ENCODE data around the gene GSTM2.

Gene GSTM2

DNA sequence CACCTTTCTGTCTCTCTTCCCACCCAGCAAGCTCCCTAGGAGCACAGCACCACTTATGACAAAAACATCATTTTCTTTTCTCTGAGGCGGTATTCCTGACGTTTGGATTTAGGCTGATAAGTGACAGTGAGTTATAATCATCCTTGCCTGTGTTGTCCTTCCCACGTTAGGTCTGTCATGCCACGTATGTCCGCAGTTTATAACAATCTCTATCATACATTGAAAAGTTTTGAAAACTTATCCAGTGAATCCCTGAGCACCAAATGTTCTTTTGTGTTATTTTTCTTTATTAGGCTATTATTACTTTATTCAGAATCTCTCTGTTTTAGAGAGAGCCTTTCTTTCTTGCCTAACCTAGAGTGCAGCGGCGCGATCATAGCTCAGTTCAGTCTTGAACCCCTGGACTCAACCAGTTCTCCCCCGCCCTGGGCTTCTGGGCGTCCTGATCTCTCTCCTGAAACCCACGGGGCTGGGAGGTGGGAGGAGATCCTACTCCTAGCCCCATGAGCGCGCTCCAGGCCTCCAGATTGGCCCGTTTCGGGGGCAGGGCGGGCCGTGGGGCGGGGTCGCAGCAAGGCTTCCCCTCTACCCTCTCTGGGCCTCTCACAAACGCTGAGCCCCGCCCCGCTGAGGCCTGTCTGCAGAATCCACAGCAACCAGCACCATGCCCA lies at the start of gene GSTM2:
Gene GSTM2 (plus strand): TSS at position 606 of the 671 bp plus-strand sequence. CDS start 59 bp downstream, at position 665.
- peak; percentile 70 for DNase-seq (ENCODE audit: low read depth)

DNA sequence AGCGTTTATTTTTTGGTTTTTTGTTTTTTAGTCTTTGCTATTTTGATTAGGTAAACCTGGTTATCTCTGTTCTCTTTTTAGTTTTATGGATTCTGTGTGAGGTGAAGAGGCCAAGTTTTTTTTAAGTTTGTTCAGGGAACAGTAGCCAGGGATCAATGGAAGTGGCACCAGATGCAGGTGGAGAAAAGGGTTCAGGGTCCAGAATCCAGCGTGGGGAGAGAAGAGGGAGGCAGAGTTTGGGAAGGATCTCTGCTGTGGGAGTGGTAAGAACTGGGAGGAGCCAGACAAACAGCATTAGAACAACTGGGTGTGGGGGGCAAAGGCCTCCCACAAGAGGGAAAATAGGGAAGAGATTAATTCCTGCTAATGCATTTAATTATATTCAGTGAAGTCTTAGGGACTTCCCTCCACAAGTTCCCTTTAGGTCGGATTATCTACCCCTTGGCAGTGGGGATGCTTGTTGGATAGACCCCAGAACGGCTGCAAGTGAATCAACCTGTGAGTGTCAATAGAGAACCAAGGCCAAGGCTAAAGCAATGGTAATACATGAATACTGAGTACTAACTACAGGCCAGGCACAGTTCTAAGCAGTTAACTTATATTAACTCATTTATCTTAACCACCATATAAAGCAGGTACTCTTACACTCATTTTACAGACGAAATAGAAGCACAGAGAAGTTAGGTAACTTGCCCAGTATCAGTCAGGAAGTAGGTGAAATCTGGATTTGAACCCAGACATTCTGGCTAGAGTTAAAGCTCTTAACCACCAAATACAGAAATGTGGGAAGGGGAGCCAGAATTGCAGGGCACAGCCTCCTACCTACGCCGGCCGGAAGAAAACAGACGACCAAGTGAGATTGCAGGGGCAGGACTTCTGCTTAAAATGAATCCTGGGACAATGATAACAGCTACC lies 48.9 kb upstream of the GSTM2 start:
- DNase-seq (ENCODE audit: low read depth), result no peak

DNA sequence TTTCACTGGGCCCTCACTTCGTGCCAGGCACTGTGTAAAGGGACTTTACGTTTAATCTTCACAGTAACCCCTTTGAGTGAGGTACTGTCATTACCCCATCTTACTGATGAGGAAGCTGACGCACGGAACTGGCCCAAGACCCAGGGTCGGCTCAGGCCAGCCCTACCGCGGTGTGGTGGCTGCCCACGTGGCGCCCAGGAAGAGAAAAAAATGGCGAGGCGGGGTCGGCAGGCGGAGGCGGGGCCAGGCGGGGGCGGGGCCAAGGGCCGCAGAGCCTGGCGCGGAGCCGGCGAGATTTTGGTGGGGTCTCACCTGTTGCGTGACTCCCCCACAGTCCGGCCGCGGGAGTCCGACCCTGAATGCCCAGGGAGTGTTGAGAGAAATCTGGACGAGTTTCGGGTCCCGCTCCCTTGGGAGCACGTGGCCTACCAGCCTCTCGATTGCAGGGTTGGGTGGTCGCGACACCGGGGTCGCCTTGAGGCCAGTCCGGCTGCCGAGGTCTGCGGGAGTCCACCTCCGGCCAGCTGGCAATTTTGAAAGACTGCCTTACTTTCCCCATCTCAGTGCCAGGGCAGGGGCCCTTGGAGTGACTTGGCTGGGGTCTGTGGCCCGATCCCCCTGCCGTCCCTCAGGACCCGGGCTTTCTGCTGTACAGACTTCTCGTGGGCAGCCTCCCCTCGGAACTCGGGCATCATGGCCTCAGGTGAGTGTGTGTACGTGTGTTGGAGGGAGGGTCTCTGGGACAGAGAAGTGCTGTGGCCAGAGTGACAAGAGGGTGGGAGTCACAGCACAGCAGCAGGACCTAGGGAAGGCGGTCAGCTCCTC lies 48.1 kb upstream of the GSTM2 start, which contains the start of the genes AMPD2 and GNAT2:
Gene AMPD2 (plus strand): TSS at position 262 of the 825 bp plus-strand sequence. CDS start 1,339 bp downstream, outside the sequence.
Gene GNAT2 (minus strand): TSS at position 41 of the 825 bp plus-strand sequence. CDS start 6,746 bp downstream, outside the sequence.
- DNase-seq (ENCODE audit: low read depth), result peak; percentile 75

DNA sequence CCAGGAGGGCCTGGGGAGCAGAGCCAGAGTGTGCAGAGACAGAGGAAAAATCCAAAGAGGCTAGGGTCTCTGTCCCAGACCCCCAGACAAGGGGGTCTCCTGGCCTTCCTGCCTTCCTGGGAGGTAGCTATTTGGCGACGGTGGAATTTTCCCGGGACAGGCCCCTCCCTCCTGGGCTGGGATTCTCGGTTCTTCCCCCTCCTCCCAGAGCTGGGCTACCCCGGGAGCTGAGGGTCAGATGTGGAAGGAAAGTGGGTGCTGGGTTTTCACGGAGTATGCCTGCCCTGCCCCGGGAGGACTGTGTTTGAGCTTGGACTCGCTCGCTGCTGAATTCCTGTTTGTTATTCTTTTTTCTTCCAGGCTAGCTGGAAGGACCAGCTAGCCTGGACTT lies 47.5 kb upstream of the GSTM2 start:
- DNase-seq (ENCODE audit: low read depth), result peak; percentile 42

DNA sequence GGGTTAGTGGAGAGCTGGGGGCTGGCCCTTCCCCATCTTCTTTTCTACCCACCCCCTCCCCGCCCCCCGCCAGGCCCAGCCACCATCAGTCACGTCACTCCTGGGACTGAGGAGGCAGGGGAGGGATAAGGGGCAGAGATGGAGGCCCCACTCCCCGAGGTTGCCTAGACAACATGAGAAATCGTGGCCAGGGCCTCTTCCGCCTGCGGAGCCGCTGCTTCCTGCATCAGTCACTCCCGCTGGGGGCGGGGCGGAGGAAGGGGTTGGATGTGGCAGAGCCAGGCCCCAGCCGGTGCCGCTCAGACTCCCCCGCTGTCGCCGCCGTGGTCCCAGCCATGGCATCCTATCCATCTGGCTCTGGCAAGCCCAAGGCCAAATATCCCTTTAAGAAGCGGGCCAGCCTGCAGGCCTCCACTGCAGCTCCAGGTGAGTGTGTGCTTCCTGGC lies 47.0 kb upstream of the GSTM2 start:
- DNase-seq (ENCODE audit: low read depth), result peak; percentile 91

DNA sequence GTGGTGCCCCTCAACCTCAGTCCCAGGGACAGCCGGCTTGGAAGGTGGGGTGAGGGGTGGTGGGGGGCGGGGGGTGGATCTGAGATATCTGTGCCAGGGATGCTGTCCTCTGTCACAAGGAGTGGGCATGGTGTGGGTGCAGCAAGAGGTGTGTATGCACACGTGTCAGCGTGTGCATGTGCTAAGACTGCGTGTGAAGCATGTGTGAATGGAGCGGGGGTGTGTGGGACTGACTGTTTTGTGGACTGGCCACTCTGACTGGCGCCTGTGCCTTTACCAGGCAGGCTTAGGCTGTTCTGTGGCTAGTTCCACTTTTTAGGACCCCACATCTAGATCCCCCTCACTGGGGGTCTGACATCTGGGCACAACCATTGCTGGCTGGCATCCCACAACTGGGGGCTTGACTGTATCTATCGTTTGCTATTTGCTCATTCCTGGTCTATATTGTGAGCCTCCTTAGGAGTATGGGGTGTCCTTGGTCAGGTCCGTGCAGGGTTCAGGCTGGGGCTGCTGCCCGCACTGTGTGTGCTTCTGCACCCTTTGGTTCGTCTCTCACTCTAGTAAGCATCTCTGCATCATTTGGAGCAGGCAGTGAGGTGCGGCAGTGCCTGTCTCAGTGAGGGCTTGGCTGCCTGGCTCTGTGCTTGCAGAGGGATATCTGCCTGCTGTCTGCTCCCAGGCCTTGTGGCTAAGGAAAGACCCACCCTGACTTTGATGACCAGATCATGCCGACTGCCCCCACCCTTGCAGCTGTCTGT lies 46.3 kb upstream of the GSTM2 start:
- DNase-seq (ENCODE audit: low read depth), result no peak

DNA sequence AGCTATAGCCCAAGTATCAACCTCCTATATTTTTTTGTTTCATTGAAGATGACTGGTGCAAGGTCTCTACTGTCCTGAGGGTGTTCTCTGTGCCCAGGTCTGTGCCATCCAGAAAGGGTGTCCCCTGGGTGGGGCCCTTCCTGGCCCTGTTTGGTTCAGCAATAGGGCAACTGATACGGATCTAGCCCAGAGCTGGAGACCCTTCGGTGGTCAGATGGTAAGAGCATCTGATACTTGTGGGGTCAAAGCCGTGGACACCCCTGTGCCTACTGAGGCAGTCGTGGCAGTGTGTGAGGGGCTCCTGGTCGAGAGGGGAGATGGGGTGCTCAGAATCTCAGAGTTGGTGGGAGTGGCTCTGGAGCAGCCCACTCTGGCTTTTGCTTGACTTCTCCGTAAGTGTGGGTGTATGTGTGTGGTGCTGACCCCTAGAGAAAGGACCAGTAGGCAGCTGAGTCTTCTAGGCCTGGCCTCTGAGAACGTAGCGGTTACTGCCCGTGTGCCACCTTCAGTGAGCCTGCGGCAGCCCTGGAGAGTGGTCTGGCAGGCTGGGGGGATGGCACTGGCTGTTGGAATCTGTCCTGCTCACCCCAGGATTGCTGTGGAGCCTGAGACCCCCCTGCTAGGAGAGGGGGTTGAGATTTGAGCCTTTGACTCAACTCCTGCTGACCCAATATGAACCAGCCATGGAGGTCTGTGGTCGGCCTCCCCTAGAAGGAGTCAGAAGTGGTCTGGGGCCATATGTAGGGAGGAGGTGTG lies 45.5 kb upstream of the GSTM2 start:
- DNase-seq (ENCODE audit: low read depth), result no peak

DNA sequence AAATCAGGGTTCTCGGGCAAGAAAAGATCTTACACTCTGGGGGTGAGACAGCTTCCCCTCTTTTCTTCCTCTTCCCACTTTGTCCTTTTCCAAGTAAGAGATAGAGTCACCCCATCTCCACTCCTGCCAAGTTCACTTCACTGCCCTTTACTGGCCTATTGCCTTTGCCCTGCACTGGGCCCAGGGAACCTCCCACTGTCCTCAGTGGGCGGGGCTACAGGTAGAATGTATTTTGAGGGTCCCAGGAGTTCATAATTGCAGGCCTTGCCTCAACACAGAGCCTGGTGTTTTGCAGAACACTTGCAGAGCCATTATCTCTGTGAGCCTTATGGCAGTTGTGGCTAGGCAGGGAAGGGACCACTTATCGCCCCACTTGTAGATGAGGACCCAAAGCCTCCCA lies 45.0 kb upstream of the GSTM2 start:
- no peak for DNase-seq (ENCODE audit: low read depth)

DNA sequence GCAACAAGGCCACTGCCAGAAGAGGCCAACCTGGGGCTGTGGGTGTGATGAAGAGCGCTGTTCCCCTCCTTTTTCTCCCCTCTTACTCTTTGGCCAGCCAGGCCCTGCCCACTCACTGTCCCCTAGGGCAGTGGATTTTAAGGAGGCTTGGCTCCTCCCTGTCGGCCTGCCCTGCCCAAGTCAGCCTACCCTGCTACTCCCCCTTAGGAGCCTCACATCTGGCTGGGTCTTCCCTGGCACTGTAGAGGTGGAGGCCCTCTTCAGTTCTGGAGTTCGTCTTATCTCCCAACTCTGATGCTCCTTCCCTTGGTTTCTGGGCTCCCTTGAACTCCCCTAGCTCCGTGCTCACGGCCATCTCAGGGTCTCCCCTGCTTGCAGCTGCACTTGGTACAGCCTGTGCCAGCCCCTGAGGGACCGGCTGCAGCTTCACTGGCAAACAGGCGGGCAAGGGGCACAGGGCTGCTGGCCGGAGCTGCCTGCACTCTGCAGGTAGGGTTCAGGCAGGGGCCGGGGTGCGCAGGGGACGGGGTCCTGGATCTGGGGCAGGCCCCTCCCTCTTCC lies 44.2 kb upstream of the GSTM2 start:
- DNase-seq (ENCODE audit: low read depth), result no peak

DNA sequence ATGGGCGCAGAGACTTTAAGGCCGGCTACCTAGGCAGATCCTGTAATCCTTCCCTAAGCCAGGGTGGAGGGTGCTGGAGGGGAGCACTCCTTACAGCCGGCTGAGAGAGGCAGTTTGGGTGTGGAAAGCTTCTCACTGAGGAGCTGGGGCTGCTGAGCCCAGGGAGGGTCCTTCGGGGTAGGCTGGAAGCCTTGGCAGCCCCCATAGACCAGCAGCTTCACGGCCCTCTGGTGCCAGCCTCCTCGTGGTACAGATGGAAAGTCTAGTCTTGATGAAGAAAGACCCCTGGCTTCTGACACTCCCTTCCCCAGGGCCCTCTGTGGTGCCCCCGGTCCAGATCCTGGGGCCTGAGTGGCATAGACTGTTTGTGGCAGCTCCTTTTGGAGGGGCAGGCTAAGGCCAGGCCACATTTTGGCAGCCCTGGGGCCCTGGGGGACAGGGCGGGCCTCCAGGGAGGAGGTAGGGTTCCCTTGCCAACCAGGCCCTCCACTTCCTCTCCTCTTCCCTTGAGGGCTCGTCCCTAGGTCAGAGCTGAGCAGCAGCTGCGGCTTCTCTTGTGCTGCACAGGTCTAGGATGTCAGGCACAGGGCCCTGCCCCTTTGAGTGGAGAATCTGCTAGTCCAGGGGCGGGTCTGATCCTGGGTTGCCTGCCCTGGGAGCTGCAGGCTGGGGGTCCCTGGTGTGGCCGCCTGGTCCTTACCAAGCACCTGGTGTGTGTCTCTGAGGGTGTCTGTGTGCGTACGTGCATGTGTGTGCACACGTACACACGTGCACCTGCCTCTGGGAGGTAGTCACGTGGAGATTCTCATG lies 43.5 kb upstream of the GSTM2 start:
- DNase-seq (ENCODE audit: low read depth), result no peak

DNA sequence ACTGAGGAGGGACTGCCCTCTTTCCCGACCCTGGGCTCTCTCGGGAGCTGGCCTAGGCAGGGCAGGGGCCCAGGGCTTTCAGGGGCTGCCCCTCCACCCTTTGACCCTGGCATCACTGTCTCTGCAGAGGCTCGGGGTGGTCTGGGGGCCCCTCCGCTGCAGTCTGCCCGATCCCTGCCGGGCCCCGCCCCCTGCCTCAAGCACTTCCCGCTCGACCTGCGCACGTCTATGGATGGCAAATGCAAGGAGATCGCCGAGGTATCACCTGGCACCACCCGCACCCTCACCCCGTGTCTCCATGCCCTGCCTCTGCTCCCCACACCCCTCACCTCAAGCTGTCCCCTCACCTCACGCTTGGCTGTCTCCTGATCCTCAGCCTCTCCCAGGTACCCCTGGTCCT lies 42.7 kb upstream of the GSTM2 start:
- no peak for DNase-seq (ENCODE audit: low read depth)

DNA sequence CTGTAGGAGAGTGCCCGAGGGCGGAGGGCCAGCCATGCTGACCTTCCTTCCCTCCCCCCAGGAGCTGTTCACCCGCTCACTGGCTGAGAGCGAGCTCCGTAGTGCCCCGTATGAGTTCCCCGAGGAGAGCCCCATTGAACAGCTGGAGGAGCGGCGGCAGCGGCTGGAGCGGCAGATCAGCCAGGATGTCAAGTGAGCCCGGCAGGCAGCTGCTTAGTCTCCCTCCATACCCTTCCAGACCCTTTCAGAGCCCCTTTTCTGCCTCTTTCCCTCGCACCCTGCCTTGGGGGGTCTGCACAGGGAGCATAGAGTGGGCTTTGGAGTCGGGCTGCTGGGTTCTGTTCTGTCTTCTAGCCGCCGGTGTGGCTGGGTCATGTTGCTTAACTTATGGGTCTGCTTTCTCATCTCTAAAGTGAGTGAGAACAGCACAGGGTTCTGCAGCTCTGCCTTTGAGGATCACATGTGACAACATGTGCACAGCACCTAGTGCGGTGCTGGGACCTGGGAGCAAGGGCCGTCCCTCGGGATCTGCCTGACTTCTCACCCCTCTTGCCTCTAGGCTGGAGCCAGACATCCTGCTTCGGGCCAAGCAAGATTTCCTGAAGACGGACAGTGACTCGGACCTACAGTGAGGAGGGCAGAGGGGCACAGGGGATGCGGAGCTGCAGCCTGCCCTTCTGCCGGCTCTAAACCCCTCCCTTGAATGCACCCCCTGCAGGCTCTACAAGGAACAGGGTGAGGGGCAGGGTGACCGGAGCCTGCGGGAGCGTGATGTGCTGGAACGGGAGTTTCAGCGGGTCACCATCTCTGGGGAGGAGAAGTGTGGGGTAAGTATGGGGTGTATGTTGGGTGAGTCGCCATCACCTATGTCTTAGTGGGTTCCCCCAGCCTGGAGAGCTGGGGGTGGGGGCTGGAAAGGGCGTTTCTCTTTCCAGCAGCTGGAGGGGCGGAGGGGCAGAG lies 42.0 kb upstream of the GSTM2 start:
- no peak for DNase-seq (ENCODE audit: low read depth)

DNA sequence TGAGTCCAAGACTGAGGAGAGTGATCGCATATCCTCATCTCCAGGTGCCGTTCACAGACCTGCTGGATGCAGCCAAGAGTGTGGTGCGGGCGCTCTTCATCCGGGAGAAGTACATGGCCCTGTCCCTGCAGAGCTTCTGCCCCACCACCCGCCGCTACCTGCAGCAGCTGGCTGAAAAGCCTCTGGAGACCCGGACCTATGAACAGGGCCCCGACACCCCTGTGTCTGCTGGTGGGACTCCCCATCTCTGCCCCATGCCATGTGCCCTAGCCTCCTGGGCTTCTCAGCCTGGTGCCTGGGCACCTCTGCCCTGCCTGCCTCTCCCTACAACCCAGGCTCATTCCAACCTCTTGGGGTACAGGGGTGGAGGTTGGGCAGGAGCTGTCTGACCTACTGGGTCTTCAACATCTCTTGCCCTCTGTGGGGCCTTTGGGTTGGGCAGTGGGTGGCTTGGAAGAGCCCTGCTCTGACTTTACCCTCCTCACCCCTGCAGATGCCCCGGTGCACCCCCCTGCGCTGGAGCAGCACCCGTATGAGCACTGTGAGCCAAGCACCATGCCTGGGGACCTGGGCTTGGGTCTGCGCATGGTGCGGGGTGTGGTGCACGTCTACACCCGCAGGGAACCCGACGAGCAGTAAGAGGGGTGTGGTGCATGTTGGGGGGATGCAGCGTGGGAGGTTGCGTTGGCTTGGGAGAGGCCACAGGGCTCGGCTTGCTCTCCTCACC lies 41.0 kb upstream of the GSTM2 start:
- no peak for DNase-seq (ENCODE audit: low read depth)

DNA sequence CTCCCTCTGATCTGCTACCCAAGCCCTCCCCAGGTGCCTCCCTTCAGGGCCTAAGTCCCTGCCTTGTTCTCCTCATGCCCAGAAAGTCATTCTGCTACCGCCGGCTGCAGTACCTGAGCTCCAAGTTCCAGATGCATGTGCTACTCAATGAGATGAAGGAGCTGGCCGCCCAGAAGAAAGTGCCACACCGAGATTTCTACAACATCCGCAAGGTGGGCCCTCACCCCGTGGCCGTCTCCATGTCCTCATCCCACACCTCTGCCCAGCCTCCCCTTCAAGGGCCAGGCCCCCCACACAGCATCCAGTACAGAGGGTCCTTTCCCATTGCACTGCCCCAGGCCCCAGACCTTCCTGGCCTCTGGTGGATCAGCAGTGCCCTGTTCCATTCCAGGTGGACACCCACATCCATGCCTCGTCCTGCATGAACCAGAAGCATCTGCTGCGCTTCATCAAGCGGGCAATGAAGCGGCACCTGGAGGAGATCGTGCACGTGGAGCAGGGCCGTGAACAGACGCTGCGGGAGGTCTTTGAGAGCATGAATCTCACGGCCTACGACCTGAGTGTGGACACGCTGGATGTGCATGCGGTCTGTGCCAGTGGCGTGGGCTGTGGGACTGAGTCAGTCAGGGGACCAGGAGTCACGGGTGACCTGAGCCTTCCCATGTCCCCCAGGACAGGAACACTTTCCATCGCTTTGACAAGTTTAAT lies 40.0 kb upstream of the GSTM2 start:
- DNase-seq (ENCODE audit: low read depth), result no peak

DNA sequence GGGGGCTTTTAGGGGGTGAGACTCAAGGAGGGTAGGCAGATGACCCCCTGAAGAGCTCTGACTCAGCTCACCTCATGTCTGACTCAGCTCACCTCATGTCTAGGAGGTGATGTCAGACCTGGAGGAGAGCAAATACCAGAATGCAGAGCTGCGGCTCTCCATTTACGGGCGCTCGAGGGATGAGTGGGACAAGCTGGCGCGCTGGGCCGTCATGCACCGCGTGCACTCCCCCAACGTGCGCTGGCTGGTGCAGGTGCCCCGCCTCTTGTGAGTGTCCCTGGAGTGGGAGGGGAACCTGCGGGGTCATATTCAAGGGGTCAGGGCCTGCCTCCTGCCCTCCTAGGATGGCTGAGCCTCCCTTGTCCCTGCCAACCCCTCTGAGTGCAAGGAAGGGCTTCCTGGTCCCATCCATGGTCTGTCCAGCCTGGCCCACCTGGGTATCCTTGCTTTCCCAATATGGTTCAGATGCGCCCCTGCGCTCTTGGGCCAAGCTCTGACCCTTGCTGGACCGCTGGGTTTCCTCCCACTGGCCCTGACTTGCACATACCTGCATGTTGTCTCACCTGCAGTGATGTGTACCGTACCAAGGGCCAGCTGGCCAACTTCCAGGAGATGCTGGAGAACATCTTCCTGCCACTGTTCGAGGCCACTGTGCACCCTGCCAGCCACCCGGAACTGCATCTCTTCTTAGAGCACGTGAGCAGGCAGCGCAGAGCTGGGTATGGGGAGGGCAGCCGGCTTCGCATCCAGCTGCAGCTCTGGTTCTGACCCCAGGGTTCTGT lies 39.1 kb upstream of the GSTM2 start:
- DNase-seq (ENCODE audit: low read depth), result no peak

Data from GM04504 (cell line).